ENCODE results near the gene STK17A.
"Not testable (repeated sequence)": the region's sequence is repeated elsewhere in the genome, so short reads cannot be mapped to it uniquely, and the experiment has no call there.

DNA sequence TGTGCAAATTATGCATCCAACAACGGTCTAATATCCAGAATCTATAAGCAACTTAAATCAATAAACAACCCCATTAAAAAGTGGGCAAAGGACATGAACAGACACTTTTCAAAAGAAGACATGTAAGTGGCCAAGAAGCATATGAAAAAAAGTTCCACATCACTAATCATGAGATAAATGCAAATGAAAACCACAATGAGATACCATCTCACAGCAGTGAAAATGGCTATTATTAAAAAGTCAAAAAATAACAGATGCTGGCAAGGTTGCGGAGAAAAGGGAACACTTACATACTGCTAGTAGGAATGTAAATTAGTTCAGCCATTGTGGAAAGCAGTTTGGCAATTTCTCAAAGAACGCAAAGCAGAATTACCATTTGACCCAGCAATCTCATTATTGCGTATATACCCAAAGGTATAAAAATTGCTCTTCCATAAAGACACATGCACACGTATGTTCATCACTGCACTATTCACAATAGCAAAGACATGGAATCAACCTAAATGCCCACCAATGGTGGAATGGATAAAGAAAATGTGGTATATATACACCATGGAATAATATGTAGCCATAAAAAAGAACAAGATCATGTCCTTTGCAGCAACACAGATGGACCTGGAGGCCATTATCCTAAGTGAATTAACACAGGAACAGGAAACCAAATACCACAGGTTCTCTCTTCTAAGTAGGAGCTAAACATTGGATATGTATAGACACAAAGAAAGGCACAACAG is 90.5 kb downstream of the STK17A start:
- TF ChIP-seq, protein P1, sequence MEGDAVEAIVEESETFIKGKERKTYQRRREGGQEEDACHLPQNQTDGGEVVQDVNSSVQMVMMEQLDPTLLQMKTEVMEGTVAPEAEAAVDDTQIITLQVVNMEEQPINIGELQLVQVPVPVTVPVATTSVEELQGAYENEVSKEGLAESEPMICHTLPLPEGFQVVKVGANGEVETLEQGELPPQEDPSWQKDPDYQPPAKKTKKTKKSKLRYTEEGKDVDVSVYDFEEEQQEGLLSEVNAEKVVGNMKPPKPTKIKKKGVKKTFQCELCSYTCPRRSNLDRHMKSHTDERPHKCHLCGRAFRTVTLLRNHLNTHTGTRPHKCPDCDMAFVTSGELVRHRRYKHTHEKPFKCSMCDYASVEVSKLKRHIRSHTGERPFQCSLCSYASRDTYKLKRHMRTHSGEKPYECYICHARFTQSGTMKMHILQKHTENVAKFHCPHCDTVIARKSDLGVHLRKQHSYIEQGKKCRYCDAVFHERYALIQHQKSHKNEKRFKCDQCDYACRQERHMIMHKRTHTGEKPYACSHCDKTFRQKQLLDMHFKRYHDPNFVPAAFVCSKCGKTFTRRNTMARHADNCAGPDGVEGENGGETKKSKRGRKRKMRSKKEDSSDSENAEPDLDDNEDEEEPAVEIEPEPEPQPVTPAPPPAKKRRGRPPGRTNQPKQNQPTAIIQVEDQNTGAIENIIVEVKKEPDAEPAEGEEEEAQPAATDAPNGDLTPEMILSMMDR (conservative IDR thresholded peaks at IDR 0.05; ENCODE audit: low read depth, low read length) = not testable (repeated sequence)
- TF ChIP-seq EZH2 (IDR thresholded peaks at IDR 0.05; ENCODE audit: low read length, unreplicated experiment) = not testable (repeated sequence)

All from PC-3 (cell line).